Inflammatory macrophage (primary cell): ENCODE measurements around the gene C21orf58.
A peak's percentile ranks its signal among the peaks of the same experiment; 100 is the strongest.

ENCODE experiments used
- DNase-seq, 2 donors: peaks; one replicate each; pipeline ENCODE4 v3.0.0-alpha.2; 2020 to 2022

The C21orf58 gene

GRCh38 chr21:46254208-46254975 is 69.3 kb downstream of the C21orf58 start:
- DNase-seq, result no peak

DNA sequence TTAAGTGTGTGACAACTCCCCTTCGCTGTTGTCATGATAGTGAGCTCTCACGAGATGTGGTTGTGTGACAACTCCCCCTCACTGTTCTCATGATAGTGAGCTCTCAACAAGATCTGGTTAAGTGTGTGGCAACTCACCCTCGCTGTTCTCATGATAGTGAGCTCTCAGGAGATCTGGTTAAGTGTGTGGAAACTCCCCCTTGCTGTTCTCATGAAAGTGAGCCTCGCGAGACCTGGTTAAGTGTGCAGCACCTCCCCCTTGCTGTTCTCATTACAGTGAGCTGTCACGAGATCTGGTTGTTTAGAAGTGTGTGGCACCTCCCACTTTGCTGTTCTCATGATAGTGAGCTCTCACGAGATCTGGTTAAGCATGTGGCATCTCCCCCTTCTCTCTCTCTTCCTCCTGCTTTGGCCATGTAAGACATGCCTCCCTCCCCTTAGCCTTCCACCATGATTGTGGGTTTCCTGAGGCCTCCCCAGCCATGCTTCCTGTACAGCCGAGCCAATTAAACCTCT is 70.0 kb downstream of the C21orf58 start:
- DNase-seq, result peak; percentile 26 to 37

GRCh38 chr21:46252840-46253239 is 70.8 kb downstream of the C21orf58 start:
- DNase-seq, result no peak
